ENCODE data around the gene CRCP.

DNA sequence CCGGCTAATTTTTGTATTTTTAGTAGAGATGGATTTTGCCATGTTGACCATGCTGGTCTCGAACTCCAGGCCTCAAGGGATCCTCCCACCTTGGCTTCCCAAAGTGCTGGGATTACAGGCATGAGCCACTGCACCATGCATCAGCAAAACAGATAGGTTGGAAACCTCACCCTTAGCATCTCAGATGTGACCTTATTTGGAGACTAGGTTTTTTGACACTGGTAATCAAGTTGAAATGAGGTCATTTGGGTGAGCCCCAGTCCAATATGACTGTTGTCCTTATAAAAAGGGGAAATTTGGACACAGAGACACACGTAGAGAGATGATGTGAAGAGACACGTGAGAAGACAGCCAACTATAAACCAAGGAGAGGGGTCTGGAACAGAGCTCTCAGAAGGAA, 48.0 kb downstream of the CRCP start:
- TF ChIP-seq, protein P1, sequence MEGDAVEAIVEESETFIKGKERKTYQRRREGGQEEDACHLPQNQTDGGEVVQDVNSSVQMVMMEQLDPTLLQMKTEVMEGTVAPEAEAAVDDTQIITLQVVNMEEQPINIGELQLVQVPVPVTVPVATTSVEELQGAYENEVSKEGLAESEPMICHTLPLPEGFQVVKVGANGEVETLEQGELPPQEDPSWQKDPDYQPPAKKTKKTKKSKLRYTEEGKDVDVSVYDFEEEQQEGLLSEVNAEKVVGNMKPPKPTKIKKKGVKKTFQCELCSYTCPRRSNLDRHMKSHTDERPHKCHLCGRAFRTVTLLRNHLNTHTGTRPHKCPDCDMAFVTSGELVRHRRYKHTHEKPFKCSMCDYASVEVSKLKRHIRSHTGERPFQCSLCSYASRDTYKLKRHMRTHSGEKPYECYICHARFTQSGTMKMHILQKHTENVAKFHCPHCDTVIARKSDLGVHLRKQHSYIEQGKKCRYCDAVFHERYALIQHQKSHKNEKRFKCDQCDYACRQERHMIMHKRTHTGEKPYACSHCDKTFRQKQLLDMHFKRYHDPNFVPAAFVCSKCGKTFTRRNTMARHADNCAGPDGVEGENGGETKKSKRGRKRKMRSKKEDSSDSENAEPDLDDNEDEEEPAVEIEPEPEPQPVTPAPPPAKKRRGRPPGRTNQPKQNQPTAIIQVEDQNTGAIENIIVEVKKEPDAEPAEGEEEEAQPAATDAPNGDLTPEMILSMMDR (IDR thresholded peaks at IDR 0.05), result no peak
- no peak for TF ChIP-seq POLR2A (IDR thresholded peaks at IDR 0.05)

Data from body of pancreas (tissue), 4 donors.